AG08396 (cell line): ENCODE measurements around the gene ADGRG7.
A peak's percentile ranks its signal among the peaks of the same experiment; 100 is the strongest.
"Not testable (repeated sequence)": the region's sequence is repeated elsewhere in the genome, so short reads cannot be mapped to it uniquely, and the experiment has no call there.

Experiments
- DNase-seq: peaks from one replicate; pipeline ENCODE4 v3.0.0; 2012; ENCODE audit warnings: low spot score, mixed read lengths

ADGRG7 gene

DNA sequence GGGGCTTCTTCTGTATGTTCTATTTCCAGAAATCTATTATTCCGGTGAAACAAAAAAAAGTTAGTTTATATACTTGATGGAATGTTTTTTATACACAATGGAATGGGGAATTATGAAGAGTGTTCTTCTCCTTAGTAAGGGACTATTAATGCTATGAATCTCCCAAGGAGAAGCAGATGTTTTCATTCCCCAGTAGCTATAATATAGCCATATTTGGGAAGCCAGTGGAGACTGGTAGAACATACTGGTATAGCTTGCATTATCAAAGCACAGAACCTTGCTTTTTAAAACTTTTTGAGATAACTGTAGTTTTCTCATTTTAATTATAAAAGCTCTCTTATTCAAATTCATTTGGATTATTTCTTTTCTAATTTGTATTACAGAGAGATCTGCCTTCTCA is 38.3 kb downstream of the ADGRG7 start:
- no peak for DNase-seq

DNA sequence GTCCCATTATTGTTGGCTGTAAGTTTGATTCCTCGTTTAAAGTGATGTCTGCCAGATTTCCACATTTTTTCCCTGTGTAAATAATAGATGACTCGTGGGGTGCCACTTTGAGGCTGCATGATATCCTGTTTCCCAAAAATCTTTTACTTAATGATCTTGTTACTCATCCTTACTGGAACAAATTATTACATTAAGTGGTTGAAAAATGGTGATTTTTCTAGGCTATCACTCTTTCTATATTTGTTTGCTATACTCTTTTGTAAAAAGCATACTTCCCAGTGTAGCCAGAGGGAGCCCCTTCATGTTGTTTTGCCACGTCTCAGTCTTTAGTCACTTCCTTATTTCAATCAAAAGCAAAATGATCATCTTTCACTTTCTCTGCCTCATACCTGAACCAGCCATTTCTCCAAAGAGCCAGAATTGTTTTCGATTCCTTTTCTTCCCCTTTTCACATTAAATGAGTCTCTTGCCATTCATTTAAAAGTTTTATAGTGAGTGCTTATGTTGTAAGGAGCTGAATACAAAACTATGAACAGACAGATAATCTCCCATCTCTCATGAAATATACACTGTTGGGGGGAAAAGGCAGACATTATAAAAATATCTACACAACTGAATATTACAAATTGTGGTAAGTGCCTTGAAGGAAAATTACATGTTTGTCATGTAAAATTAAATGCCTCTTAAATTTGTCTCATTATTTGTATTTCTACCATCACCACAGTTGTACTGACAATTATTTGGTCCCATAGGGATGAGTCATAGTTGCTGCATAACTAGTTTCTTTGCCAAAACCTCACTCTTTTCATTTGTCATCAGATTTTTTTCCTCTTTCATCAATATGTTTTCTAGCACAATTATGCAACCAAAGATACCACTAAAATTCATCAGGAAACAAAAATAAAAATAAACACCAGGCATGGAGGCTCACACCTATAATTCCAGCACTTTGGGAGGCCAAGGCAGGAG is 41.5 kb downstream of the ADGRG7 start:
- DNase-seq = peak; percentile 14

DNA sequence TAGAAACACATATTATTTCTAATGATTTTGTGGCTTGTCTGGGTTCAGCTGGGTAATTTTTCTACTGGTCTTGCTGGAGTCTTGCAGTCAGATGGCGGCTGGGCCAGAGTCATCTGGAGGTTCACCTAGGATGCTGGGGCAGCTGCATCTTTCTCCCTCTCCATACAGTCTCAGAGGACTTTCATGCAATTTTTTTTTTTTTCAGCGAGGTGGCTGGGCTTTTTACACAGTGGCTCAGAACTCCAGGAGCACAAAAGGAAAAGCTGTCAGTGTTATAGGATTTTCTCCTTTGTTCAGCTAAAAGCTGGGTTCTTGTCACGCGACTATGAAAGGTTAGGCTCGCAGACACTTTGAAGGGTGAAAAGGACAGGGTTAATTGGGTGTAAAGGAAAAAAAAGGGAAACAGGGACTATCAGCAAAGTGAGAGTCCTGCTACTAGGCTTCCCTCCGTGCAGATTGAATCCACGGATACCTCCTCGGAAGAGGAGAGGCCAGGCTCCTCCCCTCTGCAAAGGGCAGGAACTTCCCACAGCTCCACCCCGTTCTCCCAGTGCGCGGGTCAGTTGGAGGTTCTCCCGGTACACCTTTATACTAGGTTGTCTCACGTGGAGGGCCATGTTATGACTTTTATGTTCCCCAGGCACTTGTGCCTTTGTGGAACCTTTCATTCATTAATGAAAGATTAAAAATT is 44.3 kb downstream of the ADGRG7 start:
- DNase-seq = no peak

DNA sequence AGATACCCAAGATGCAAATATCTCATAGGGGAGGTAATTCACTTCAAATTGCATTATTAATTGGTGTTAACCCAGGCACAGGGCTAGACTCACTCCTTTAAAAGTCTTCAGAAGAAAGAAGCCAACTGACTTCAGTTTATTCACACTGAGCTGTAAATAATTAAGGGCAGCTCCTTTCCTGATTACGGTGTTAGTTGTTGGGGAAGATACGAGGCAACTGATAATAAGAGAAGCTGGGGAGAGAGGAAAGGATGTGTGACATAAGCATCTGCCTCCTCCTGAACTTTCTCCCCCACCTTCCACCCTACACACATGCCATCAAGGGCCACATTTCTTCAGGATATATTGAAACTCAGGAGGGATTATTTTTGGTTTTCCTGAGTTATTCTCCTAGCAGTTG is 47.5 kb downstream of the ADGRG7 start:
- no peak for DNase-seq

DNA sequence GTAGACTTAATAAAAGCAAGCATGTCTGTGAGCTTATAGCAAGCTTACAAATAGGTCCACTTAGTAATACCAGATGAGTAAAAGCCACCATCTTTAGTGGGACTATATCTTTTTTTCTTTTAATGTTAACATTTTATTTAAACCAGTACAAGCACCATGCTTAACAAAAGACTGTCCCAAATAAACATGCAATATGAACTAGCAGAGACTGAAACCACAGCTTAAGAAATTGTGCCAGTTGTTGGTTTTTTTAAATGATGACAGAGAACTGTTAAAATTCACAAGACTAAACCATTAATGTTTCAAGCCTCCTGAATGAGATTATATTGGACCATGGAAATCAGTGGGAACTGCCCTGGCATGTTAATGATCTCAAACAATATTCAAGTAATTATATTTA is 51.9 kb downstream of the ADGRG7 start:
- DNase-seq = not testable (repeated sequence)

DNA sequence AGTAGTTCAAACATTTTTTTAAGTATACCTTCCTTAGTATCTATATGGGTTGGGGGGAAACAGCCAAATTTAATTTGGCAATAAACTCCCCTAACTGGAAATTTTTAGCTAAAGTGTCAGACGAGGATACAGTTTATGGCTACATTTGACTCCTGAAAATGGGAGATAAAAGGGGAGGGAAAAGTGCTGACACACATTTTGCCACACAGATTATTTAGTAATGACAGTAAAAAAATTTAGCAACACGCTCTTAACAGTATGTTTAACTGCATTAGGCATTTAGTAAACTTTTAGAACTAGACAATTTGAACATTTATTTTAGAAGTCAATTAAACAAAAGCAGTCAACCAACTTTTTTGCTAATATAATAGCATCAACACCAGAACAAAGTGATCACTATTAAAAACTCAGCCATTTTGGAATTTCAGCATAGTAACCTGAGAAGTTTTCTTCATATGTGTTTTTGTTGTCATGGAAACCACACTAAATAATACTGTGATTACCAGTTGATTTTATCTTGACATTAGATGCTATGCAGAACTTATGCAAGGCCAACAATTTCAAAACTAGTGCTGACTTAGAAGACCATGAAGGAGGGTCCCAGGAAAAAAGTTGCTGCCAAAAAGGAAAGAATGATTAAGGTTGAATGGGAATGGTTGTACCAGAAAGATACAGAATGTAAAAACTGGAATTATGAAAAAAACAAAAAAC is 52.9 kb downstream of the ADGRG7 start:
- DNase-seq = no peak

DNA sequence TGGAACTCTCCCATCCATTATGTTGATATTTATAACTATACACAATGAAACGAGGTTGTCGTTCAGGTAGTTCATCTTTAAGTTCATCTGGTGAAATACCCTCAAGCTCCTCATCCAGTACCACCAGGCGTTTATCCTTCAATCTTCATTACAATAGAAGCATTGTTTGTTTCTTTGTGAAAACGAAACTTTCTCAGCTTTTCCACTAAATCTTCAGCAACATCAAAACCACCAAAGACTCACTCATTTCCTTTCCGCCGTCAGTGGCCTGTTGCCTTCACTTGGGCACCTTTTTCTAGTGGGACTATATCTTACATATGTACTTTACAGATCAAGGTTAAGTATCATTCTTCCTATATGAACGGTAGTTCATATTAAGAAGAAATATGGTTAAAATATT is 55.8 kb downstream of the ADGRG7 start:
- DNase-seq = no peak

DNA sequence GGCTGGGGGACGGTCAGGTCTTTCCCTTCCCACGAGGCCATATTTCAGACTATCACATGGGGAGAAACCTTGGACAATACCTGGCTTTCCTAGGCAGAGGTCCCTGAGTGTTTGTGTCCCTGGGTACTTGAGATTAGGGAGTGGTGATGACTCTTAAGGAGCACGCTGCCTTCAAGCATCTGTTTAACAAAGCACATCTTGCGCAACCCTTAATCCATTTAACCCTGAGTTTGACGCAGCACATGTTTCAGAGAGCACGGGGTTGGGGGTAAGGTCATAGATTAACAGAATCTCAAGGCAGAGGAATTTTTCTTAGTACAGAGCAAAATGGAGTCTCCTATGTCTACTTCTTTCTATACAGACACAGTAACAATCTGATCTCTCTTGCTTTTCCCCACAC is 57.3 kb downstream of the ADGRG7 start:
- not testable (repeated sequence) for DNase-seq

DNA sequence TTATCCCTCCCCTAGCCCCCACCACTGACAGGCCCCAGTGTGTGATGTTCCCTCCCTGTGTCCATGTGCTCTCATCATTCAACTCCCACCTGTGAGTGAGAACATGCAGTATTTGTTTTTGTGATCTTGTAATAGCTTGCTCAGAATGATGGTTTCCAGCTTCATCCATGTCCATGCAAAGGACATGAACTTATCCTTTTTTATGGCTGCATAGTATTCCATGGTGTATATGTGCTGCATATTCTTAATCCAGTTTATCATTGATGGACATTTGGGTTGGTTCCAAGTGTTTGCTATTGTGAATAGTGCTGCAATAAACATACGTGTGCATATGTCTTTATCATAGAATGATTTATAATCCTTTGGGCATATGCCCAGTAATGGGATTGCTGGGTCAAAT is 57.9 kb downstream of the ADGRG7 start:
- not testable (repeated sequence) for DNase-seq

DNA sequence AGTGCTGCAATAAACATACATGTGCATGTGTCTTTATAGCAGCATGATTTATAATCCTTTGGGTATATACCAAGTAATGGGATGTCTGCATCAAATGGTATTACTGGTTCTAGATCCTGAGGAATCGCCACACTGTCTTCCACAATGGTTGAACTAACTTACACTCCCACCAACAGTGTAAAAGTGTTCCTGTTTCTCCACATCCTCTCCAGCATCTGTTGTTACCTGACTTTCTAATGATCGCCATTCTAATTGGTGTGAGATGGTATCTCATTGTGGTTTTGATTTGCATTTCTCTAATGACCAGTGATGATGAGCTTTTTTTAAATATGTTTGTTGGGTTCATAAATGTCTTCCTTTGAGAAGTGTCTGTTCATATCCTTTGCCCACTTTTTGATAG is 61.6 kb downstream of the ADGRG7 start:
- not testable (repeated sequence) for DNase-seq

DNA sequence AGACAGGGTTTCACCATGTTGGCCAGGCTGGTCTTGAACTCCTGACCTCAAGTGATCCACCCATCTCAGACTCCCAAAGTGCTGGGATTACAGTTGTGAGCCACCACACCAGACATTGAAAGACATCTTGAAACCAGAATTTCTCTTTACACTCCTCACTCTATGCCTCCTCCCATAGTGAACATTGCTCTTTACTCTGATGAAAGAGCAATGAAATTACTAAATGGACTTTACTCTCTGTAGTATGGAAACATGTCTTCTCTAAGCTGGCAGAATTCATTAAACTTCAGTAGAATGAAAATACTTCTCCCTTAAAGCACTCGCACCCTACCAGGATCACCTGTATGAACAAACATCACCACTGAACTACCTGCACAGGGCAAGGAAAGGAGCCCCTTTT is 72.1 kb downstream of the ADGRG7 start:
- DNase-seq = no peak

DNA sequence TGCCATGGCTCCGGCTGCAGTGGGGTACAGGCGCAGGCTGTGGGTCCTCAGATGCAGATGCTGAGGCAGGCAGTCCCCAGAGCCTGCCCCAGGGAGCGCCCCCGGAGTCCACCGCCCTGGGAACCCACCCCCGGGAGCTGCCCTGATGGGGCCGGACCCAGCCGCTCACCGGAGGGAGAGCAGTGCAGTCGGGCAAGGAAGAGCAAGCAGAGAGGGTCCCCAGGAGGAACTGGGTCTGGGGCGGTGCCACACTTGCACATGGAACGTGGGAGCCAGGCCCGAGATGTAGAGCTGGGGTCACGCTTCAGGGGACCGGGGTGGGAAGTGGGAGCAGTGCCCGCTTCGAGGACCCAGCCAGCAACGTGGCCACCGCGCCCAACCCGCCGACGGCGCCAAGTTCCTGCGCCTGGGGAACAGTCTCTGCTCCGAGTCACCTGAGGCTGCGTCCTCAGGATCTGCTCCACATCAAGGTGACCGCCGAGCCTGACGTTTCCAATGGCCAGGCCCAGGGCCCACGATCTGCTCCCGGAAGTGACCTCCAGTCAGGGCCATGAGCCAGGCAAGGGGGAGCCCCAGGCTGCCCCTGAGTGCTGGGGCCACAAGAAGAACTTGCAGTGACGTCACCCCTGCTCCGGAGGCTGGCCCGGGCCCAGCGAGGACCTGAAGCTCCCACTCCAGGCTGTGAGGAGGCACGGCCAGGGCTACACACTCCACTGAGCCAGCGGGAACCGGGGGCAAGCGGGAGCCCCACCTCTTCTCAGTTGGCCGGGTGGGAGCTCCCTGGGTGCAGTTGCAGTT is 72.9 kb downstream of the ADGRG7 start:
- DNase-seq = no peak

DNA sequence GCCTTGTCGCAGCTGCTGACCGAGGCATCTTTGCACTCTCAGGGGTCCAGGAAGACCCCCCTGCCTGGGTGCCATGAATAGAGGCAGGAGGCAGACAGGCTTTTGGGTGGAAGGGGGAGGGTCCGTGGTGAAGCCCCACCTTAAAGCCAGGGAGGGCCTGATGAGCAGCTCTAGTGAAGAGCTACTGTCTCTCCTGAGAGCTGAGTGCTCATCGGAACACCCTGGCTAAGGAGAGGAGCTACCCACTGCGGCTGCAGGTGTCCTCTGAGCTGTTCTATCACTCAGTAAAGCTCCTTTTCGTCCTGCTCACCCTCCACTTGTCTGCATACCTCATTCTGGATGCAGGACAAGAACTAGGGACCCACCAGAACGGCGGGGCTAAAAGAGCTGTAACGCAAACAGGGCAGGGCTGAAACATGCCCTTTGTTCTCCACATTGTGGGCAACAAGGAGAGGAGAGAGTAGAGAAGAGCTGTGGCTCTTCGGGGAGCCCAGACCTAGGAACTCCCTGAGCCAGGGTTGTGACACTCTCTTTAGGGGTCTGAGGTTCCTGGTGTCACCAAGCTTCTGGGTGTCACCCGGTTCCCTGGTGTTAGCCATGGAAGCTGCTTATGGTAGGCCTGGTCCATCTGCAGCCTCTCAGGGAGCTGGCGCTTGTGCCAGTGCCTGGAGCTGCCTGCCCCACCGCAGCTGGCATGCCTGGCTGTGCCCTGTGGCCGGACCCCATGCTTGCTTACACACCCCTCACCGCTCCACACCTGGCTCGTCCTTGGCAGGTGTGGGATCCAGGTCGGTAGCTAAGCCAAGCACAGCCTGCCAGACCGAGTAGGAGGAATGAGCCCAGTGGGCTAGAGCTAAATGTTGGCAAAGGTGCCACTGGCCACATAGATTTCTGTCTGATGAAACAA is 73.7 kb downstream of the ADGRG7 start:
- no peak for DNase-seq

DNA sequence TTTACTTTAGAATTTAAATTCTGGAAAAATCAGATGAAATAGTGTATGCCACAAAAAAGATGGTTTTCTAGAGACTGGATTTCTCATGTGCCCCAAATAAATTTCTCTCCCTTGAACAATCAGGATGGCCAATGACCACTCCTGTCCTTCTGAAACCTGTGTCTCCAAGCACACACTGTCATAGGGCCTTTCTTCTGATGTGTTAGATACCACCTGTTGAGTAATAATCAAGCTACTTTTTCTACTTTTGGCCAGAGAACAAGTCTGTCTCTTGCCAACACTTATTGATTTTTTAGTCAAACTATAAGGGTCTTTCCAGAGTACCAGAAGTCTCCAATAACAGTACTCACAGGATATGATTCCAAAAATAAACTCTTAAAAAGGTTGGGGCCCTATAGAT is 83.8 kb downstream of the ADGRG7 start:
- DNase-seq = no peak

DNA sequence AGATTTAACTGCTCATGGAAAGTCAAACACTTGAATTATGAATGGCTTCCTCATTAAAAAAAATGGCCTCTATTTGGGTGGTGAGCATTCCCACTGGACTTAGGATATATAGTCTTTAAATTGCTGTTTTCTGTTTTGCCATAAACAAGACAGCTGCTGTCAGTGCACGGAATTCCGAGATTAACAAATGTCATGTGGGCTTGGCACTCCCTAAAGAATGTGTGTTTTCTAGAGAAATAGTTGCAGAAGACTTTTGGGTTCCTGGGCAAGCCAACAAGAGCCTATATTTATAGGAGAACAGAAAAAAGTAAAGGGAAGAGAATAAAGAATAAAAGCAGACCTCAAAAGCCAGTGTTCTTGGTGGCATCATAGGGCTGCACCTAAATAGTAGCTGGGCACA is 86.3 kb downstream of the ADGRG7 start:
- no peak for DNase-seq

DNA sequence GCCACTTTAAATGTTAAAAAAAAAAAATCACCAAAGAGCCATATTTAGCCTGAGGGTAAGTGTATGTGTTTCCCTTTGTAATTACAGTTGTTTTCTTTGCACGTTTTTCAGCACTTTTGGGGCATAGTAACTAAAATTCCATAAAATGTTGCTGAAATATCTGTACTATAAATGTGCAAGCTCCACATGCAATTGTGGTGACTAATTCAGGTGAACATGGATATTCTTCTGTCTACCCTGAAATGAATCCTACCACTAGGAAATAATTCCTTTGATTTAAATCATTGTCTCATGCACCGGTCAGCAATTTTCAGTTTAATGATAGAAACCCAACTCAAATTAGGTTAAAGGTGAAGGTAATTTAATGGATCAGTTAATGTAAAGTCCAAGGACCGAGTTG is 86.8 kb downstream of the ADGRG7 start:
- DNase-seq = no peak

DNA sequence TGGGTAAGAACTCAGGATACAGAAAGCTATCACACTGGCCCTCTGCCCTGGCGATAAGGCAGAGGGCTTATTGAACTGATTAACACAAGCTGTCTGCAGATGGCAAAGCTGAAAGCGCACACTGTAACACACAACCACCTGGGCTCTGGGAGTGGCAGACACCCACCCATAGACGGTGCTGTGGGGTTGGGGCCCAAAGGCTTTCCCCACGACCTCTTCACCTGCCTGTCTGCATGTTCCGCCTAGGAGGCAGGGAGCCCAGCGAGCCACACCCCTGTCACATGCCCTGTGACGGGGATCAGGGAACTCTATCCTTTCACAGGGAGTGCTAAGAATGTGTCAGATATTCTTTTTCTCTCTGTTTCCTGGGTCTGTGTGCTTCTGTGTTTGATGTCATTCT is 87.8 kb downstream of the ADGRG7 start:
- DNase-seq = no peak

DNA sequence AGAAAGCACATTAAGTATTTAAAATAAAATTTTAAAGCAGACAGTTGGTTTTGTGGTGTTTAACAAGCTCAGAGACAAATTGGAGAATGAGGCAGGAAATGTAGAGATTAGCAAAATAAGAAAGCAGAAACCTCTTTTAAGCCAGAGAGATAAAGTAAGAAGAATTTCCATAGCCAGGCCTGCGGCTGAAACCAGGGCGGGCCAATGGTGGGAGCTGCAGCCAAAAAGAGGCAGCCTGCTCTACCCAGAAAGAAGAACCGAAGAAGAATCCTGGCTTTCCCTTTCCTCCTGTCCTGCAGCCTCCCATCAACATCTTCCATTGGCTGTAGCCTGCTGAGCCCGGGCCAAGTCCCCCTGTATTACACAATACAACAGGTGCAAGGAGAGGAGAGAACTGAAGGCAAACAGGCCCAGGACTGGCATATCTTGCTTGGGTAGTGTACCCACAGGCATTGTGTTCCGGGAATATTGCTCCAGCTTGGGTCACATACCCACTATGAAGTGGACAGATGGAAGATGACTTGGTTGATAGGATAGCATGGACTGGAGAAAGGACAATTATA is 88.4 kb downstream of the ADGRG7 start:
- DNase-seq = no peak

DNA sequence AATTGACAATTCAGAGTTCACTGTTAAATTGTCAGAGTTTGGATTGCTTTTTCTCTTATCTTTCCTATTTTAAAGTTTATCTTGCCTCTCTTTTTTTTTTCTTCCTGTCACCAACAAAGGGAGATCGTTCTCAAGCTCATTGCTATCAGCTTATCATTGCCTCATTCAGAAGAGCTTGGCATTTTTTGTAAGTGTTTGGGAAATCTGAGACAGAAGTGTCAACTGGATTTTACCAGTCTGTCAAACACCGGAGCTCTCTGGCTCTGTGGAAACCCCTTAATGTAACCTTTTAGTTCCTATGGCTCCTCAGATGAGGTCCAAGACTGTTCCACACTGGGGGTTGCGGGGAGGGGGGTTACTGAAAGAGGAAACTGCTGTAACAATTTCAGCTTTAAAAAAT is 89.3 kb downstream of the ADGRG7 start:
- DNase-seq = no peak

DNA sequence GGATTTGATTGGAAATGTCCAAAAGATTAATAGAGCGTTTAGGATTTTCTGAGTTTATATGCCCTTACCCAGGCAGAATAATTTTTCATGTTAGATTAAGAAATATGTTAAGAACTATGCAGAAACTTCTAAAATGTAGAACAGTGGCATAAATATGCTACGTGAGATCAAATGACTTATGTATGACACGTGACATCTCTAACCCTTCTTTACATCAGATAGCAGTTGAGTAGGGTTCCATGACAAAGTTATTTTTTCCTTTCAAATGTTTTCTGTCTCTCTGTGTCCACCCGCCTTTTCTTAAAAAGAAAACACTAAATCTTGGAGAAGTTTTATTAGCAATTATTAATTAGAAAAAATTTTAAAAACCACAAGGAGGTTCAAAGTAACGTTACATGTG is 91.3 kb downstream of the ADGRG7 start:
- no peak for DNase-seq
